Cardiac fibroblast (primary cell): ENCODE measurements around the gene ELL2.

Experiments used
- DNase-seq, 2 donors: peaks; one replicate each; pipeline versions ENCODE4 v3.0.0 to v3.0.0-alpha.2; 2010; ENCODE audit warnings: low read depth in 2 of 2
- H3K4me3 ChIP-seq, 2 donors: replicated peaks in 1 of 2; 1 replicate in 1 of 2; 2 replicates in 1 of 2; pipeline ENCODE4 v1.5.1; 2011; ENCODE audit warnings: low read depth in 2 of 2, low read length in 2 of 2, mild to moderate bottlenecking in 2 of 2, moderate library complexity in 1 of 2
- CTCF ChIP-seq: IDR thresholded peaks from one replicate; pipeline ENCODE4 v1.5.1; 2011; ENCODE audit warnings: low read depth, mild to moderate bottlenecking, low read length, inconsistent platforms

Gene ELL2

DNA sequence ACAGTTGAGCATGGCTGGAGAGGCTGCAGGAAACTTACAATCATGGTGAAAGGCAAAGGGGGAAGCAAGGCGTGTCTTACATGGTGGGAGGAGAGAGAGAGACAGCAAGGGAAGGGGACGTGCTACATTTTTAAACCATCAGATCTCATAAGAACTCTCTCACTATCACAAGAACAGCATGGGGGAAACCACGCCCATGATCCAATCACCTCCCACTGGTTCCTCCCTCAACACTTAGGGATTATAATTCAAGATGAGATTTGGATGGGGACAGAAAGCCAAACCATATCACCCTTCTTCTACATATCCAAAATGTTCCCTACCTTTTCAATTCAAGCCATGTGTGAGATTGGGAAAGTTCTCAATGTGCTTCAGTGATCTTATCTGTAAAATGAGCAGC lies 116.3 kb downstream of the ELL2 start:
- H3K4me3 ChIP-seq, result no peak overlapping the region
- no peak for TF ChIP-seq CTCF
- DNase-seq, result no peak

DNA sequence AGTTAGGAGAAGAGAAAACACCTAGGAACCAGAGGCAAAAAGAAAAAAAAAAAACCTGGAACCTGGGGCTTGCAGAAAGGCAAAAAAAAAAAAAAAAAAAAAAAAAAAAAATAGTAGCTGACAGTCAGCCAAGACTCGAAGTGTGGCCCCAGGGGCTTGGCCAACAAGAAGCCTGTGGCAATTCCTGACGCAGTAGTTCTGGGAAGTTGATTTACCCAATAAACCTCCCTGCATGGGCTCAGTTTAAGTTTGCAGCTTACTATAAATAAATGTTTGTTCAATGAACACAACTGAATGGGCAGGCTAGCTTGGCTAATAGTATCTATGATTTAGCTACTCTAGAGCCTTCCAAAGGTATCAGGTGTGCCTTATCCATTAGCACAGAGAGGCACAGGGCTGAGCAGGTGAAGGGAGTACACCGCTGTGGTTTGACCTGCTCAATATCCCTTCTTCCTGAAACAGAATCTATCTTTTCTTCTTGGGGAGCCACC lies 117.9 kb downstream of the ELL2 start:
- DNase-seq, result peak; percentile 83 to 93
- no peak for TF ChIP-seq CTCF

DNA sequence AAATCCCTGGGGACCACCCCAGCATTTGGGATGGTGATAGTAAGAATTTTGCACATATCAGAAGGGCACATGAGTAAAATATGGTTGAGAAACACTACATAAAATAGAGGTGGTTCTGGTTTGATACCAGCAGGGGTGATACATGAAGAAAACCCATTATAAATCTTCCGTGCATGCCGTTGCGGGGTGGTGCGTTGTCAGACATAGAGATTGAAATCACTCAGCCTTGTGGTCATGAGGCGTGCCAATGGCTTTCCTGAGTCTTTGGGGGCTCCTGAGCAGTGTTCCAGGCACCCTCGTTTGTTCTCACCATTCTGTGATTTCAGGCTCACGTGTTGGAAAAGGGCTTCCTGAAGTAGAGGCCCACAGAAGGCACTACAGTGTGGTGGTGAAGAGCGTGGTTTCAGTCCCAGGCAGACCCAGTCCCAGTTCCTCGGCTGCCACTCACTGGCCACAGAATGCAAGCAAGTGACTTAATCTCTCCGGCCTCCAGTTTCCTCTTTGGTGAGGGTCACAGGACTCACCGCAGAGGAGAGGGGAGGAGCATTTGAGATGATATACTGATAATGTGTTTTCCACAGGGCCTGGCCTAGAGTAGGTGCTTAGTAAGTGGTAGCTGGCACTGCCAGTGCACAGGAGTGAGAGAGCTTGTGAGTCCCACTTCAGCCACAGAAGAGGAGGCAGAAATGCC lies 118.7 kb downstream of the ELL2 start:
- no peak overlapping the region for H3K4me3 ChIP-seq
- DNase-seq, result peak; percentile 71 to 76
- TF ChIP-seq CTCF, result peak; percentile 5

More for the DNA sequence above, 117.9 kb downstream of the ELL2 start:
- H3K4me3 ChIP-seq, result no peak overlapping the region

DNA sequence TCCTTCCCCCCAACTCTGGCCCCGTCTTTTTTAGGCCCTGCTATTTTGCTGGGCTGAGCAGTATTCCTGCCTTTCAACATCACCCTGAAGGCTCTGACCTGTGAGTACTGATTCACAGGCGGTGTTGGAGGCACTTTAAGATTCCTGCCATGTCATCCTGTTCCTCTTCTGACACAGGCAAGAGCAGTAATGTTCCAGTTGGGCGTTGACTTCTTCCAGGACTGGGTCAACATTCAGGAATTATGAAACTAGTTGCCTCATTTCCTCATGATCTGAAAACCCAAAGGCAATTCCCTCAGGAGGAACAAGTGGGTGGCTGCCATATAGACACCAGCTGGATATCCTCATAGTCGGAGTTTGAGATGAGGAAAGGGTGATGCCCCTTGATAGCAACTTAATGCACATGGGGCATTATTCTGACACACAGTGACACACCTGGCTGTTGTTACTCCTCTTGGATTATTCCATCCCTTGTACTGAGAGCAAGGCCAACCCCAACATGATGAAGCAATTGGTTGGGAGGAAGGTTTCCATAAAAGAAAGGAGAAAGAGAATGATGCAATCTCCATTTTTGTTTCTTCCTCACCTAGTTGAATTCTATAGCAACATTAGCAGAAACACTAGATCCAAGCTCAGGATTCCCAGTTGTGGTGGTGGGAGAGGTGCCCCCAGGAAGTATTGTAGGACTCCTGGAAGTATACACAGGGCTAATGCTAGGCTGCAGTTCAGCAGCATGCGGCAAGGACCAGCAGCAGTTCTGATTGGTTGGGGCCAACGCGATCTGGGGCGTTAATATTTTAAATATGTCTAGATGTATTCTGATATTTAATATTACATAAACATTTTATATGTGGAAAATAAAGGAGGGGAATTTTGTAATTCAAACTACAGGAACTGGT lies 119.5 kb downstream of the ELL2 start:
- DNase-seq, result peak; percentile 96 to 98
- no peak for TF ChIP-seq CTCF
- H3K4me3 ChIP-seq, result no peak overlapping the region

DNA sequence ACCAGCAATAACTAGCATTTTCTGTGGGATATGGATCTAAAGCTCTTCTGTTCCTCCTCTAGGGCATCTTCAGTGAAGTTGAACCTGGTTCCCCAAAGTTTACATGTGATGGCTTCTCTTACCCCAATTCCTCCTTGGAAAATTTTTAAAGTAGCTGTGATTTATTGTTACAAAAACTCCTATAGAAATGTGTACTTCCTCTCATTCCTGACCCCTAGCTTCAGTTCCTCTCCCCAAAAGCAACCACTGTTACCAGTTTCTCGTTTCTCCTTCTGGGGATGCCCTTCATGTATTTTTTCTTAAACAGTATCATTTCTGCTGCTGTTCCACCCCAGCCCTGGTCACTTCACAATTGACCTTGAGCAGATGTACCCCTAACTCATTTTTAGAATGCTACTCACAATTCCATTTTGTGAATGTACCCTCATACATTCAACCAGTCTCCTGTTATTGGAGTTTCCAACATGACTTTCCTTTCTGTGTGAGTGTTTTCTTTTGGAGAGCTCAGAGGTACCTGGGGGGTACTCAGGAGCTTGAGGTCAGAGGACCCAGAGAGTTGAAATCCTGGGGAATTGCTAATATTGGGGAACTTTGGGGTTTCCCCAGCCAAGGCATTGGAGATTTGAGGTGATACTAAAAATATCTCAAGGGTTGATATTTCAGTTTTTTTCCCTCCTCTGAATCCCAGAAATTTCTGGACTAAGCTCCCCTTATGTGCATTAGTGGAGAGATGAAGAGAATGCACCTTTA lies 120.5 kb downstream of the ELL2 start:
- TF ChIP-seq CTCF, result no peak
- no peak for DNase-seq

GRCh38 chr5:95839658-95840057 lies 122.0 kb downstream of the ELL2 start:
- H3K4me3 ChIP-seq, result no peak overlapping the region
- TF ChIP-seq CTCF, result no peak
- DNase-seq, result no peak

More for the DNA sequence above, 120.5 kb downstream of the ELL2 start:
- H3K4me3 ChIP-seq, result no peak overlapping the region
